Stimulated activated CD4-positive, alpha-beta T cell treated with anti-CD3 and anti-CD28 coated beads, Interleukin-1b, Interleukin-23, amount 100 ng/mL, for 4 hours (primary cell): Measurements from ENCODE around the gene BIRC7.
"Not testable (repeated sequence)": the region's sequence is repeated elsewhere in the genome, so short reads cannot be mapped to it uniquely, and the experiment has no call there.

ENCODE experiments used
- DNase-seq, 2 donors: peaks; one replicate each; pipeline ENCODE4 v3.0.0-alpha.2; 2020; ENCODE audit warnings: low read depth in 2 of 2

Gene BIRC7

GRCh38 chr20:63248835-63249591 lies 13.3 kb downstream of the BIRC7 start:
- DNase-seq = no peak

- DNase-seq = no peak
These were observed 14.2 kb downstream of the BIRC7 start for GRCh38 chr20:63249891-63250290.

- not testable (repeated sequence) for DNase-seq
These were observed 15.6 kb downstream of the BIRC7 start for GRCh38 chr20:63251350-63251749.

- no peak for DNase-seq
These were observed 16.6 kb downstream of the BIRC7 start for GRCh38 chr20:63252284-63252711.

- DNase-seq = no peak
These were observed 17.3 kb downstream of the BIRC7 start for GRCh38 chr20:63253065-63253437.

- no peak for DNase-seq
These were observed 17.9 kb downstream of the BIRC7 start for GRCh38 chr20:63253438-63254231.

- no peak for DNase-seq
These were observed 18.5 kb downstream of the BIRC7 start, which contains the start of gene NKAIN4 for GRCh38 chr20:63254232-63254605. TSS of gene NKAIN4 (minus strand) at chr20:63254463. CDS start at chr20:63254450, 13 bp downstream.

- no peak for DNase-seq
These were observed 19.1 kb downstream of the BIRC7 start for GRCh38 chr20:63254606-63255384.

GRCh38 chr20:63255931-63256704 lies 20.4 kb downstream of the BIRC7 start:
- DNase-seq = no peak

- no peak for DNase-seq
These were observed 21.2 kb downstream of the BIRC7 start for GRCh38 chr20:63256954-63257353.

GRCh38 chr20:63257629-63258028 lies 21.9 kb downstream of the BIRC7 start:
- DNase-seq = no peak

- DNase-seq = no peak
These were observed 23.1 kb downstream of the BIRC7 start for GRCh38 chr20:63258781-63259180.

- no peak for DNase-seq
These were observed 24.2 kb downstream of the BIRC7 start for GRCh38 chr20:63259734-63260460.

GRCh38 chr20:63260521-63260920 lies 24.8 kb downstream of the BIRC7 start:
- no peak for DNase-seq

- no peak for DNase-seq
These were observed 25.5 kb downstream of the BIRC7 start for GRCh38 chr20:63261060-63261794.

GRCh38 chr20:63261795-63262528 lies 26.3 kb downstream of the BIRC7 start:
- DNase-seq = no peak

GRCh38 chr20:63262836-63263235 lies 27.1 kb downstream of the BIRC7 start:
- no peak for DNase-seq

- DNase-seq = no peak
These were observed 28.3 kb downstream of the BIRC7 start for GRCh38 chr20:63264000-63264399.

GRCh38 chr20:63264519-63264918 lies 28.8 kb downstream of the BIRC7 start:
- DNase-seq = no peak
